Measurements from ENCODE around the gene PAEP. TPM values are rescaled to one million over a fixed set of nuclear protein-coding genes. Genes with fewer than 3 reads are reported as not detected.
A peak's percentile ranks its signal among the peaks of the same experiment; 100 is the strongest.

Gene PAEP
- total and polyA plus RNA-seq, 8 donors = not detected

DNA sequence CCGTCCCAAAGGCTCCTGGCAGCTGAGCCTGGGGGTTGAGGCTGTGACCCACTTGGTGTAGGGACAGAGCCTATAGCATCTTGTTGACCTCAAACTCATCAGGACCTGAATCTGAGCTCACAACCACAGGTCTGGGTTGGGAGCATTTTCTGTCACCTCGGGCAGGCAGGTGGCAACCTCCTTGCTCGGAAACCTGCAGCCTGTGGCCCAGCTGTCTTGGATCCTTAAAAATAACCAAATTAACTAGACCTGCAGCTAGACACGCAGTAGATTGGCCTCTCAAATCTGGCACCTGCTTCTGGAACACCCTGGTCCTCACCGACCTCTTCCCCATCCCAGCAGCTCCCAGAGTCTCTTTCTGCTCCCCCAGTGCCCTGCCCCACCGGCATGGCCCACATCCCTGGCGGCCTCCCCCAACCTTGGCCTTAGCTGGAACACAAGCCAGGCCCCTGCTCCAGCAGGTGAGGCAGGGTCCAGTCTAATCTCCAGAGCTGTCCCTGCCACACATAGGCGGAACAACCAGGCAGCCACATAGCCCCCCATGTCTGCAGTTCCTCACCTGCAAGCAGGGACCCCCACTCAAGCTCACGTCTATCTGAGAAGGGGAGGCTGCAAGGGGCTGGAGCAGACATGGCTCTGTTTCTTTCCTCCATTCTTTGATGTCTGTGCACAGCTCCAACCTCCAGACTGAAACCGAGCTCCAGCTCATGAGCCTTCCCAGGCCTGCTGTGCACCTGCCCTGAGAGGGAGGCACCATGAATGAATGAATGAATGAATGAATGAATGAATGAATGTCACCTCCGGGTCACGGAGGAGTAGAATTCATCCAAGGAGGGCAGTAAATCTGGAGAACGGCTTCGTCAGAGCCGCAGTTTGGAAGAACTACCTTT, 28.3 kb downstream of the PAEP start:
- intact Hi-C loops (cut with DNase I) = no loop called here
- Histone ChIP-seq H3K27me3 (no peaks in the 10 kb centered on the region), H3K4me1 (no peaks in the 10 kb centered on the region), H3K36me3 (no peaks in the 10 kb centered on the region), H3K27ac (no peak overlapping the region), H3K4me3 (no peak overlapping the region), H3K9me3 (no peaks in the 10 kb centered on the region)
- DNase-seq (peak in 1 of 6 donors; percentile 52), ATAC-seq (no peak), FAIRE-seq (no peak)
- 47 to 60% methylated on average over 15 of the region's 15 CpGs for WGBS, 2 donors
- TF ChIP-seq, protein P1, sequence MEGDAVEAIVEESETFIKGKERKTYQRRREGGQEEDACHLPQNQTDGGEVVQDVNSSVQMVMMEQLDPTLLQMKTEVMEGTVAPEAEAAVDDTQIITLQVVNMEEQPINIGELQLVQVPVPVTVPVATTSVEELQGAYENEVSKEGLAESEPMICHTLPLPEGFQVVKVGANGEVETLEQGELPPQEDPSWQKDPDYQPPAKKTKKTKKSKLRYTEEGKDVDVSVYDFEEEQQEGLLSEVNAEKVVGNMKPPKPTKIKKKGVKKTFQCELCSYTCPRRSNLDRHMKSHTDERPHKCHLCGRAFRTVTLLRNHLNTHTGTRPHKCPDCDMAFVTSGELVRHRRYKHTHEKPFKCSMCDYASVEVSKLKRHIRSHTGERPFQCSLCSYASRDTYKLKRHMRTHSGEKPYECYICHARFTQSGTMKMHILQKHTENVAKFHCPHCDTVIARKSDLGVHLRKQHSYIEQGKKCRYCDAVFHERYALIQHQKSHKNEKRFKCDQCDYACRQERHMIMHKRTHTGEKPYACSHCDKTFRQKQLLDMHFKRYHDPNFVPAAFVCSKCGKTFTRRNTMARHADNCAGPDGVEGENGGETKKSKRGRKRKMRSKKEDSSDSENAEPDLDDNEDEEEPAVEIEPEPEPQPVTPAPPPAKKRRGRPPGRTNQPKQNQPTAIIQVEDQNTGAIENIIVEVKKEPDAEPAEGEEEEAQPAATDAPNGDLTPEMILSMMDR (IDR thresholded peaks at IDR 0.05) = no peak

DNA sequence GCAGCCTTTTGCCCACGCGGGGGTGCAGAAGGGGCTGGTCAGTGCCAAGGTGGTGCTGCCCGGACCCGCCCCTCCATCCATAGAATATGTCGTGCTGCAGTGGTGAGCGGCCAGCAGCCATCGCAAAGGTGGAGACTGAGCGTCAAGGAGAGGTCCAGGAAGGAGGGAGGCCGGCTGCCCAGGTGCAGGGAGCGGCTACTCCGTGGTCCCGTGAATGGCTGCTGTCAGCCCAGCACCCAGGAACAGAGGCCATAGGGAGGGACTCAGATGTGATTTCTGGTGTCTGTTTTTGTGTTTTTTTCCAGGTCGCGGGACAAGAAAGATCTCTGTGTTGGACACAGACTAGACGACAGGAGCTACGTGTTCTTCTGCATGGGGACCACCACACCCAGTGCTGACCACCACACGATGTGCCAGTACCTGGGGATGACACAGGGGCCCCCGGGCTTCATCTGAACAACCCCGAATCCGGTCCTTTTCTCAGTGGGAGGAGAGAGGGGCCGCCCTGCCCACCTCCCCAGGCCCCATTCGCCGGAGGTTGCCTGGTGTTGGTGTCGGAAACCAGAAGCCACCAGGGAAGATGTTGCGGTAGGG, 29.0 kb downstream of the PAEP start:
- intact Hi-C loops (cut with DNase I) = no loop called here
- Histone ChIP-seq H3K4me3 (no peak overlapping the region), H3K27ac (no peak overlapping the region), H3K9me3 (no peaks in the 10 kb centered on the region), H3K27me3 (no peaks in the 10 kb centered on the region), H3K36me3 (no peaks in the 10 kb centered on the region), H3K4me1 (no peaks in the 10 kb centered on the region)
- 55 to 60% methylated on average over 24 to 25 of the region's 25 CpGs for WGBS, 2 donors
- TF ChIP-seq, protein P1 (IDR thresholded peaks at IDR 0.05) = no peak
- FAIRE-seq (no peak), ATAC-seq (no peak), DNase-seq (no peak)

DNA sequence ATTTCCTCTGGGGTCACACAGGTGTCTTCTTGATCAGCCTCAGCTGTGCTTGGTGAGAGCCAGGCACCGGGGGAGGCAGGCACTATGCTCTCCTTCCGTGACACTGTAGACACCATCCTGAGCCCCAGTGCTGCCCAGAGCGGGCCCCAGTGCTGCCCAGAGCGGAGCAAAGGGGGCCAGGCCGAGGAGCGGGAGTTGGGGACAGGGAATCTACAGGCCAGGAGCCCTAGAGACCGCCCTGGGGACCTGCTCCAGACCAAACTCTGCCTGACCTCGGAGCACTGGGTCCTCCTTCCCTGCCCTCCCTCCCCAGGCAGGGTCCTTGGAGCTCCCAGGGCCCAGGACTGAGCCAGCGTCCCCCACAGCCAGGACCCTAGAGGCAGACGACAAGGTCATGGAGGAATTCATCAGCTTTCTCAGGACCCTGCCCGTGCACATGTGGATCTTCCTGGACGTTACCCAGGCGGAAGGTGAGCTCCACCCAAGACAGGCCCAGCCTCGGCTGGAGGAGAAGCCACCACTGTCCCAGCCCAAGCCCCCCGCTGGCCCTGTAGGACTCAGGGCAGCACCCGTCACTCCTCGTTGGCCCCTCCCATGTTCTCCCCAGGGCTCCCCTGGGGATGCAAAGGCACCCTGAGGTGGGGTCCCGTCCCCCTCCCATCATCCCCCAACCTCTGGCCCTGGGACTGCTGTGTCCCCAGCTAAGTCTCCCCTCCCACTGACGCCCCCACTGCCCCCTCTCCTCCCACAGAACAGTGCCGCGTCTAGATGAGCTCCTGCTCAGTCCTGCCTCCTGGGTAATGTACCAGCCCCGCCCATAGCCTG, 30.2 kb downstream of the PAEP start:
- TF ChIP-seq, protein P1 (IDR thresholded peaks at IDR 0.05) = no peak
- Histone ChIP-seq H3K36me3 (no peaks in the 10 kb centered on the region), H3K4me3 (no peak overlapping the region), H3K27ac (no peak overlapping the region), H3K27me3 (no peaks in the 10 kb centered on the region), H3K4me1 (no peaks in the 10 kb centered on the region), H3K9me3 (no peaks in the 10 kb centered on the region)
- FAIRE-seq (no peak), ATAC-seq (no peak), DNase-seq (no peak)
- 48 to 58% methylated on average over 21 to 22 of the region's 22 CpGs for WGBS, 2 donors
- intact Hi-C loops (cut with DNase I) = no loop called here

DNA sequence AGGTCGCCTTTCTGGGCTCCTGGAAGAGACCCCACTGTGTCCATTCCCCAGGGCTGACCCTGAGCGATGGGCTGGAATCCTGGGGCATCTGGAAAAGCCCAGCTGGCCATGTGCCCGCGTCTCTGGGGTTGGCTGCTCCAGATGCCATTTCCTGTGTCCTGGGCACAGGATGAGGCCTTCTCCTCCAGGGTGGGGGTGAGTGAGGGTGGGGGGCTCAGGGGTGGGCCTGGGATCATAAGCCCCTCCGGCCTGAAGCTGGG, 30.7 kb downstream of the PAEP start:
- no peaks in the 10 kb centered on the region for H3K4me1 ChIP-seq

More for the DNA sequence above, 30.7 kb downstream of the PAEP start:
- 44 to 57% methylated on average over 5 of the region's 5 CpGs for WGBS, 2 donors
- FAIRE-seq (no peak), ATAC-seq (no peak), DNase-seq (no peak)
- no peaks in the 10 kb centered on the region for H3K36me3 ChIP-seq
- no peaks in the 10 kb centered on the region for H3K9me3 ChIP-seq
- intact Hi-C loops (cut with DNase I) = no loop called here
- H3K4me3 ChIP-seq = no peak overlapping the region
- H3K27me3 ChIP-seq = no peaks in the 10 kb centered on the region
- no peak overlapping the region for H3K27ac ChIP-seq
- TF ChIP-seq, protein P1 (IDR thresholded peaks at IDR 0.05) = no peak
